GM12891 (cell line): ENCODE measurements around the gene SLC44A4.

ENCODE experiments used
- POLR2A ChIP-seq: IDR thresholded peaks from 2 replicates; pipeline ENCODE4 v1.6.1; 2011; ENCODE audit warnings: low read depth, low read length, control low read depth
- TAF1 ChIP-seq: IDR thresholded peaks from 2 replicates; pipeline ENCODE4 v1.6.1; 2011; ENCODE audit warnings: low read depth, low read length, control low read depth

DNA sequence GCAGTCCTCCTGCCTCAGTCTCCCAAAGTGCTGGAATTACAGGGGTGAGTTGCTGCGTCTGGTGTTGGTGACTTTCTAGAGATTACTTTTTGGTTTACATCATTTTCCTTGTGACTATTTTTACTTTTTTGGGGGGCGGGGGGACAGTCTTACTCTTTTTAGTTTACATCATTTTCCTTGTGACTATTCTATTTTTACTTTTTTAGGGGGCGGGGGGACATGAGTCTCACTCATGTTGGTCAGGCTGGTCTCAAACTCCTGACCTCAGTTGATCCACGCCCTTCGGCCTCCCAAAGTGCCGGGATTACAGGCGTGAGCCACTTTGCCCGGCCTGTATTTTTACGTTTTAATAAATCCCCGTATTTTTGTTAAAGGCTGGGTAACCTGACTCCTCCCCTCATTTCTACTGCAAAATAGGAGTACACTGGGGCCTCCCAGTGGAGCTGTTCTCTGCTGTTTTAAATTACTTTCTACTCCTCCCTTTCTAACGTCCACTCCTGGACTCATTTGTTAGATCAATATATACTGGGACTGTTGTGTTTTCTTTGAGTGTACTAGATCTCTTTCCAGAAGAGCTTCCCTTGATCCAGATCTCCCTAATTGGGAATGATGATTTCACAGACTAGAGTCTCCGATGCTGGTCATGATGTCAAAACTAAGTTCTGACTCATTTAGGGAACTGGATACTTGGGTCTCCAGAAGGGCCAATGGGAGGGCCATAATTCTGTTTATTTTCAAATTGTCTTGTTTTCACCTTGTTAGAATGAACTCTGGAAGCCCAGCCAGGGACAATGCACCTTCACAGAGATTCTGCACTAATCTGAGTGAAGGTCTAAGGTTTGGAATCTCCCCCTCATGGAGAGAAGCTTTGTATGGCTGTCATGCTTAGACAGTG is 42.1 kb downstream of the SLC44A4 start:
- TF ChIP-seq POLR2A = 0 out of 2 replicates have a peak, but pooled peaks have one; percentile 4
- no peak for TF ChIP-seq TAF1
